ENCODE data around the gene GTF2F1. TPM values are rescaled to one million over a fixed set of nuclear protein-coding genes. Genes with fewer than 3 reads are reported as not detected.
"Not testable (repeated sequence)": the region's sequence is repeated elsewhere in the genome, so short reads cannot be mapped to it uniquely, and the experiment has no call there.

The GTF2F1 gene
- total and polyA plus RNA-seq, 4 donors: 35.7 to 59.4 (median 43.4) TPM

GRCh38 chr19:6413291-6413690 is 20.3 kb upstream of the GTF2F1 start:
- Histone ChIP-seq H3K4me3 (ENCODE audit: low read length in 2 of 2) (no peak overlapping the region), H3K9me3 (ENCODE audit: control insufficient read depth, low read length) (no peaks in the 10 kb centered on the region), H3K36me3 (ENCODE audit: control insufficient read depth in 1 of 2, insufficient read depth in 2 of 2, low read length in 1 of 2) (peaks cover 0 to 17% of the 10 kb centered on the region in 2 donors), H3K4me1 (ENCODE audit: control insufficient read depth in 1 of 2, insufficient read depth in 2 of 2, low read length in 2 of 2) (no peaks in the 10 kb centered on the region), H3K27me3 (ENCODE audit: control insufficient read depth in 1 of 2, insufficient read depth in 2 of 2, low read length in 1 of 2) (no peaks in the 10 kb centered on the region), H3K27ac (ENCODE audit: low read depth in 1 of 2, low read length in 2 of 2) (no peak overlapping the region)
- ATAC-seq (ENCODE audit: low FRiP score): no peak
- intact Hi-C loops (cut with DNase I): no loop called here
- no peak for DNase-seq
- WGBS, 2 donors: 50 to 65% methylated on average over 10 of the region's 10 CpGs

GRCh38 chr19:6412447-6413091 is 19.6 kb upstream of the GTF2F1 start:
- WGBS, 2 donors: 58 to 61% methylated on average over 15 of the region's 15 CpGs
- intact Hi-C loops (cut with DNase I): no loop called here
- no peaks in the 10 kb centered on the region for H3K4me1 ChIP-seq (ENCODE audit: control insufficient read depth in 1 of 2, insufficient read depth in 2 of 2, low read length in 2 of 2)
- DNase-seq: no peak
- H3K36me3 ChIP-seq (ENCODE audit: control insufficient read depth in 1 of 2, insufficient read depth in 2 of 2, low read length in 1 of 2): peaks cover 0 to 17% of the 10 kb centered on the region in 2 donors
- no peaks in the 10 kb centered on the region for H3K27me3 ChIP-seq (ENCODE audit: control insufficient read depth in 1 of 2, insufficient read depth in 2 of 2, low read length in 1 of 2)
- H3K27ac ChIP-seq (ENCODE audit: low read depth in 1 of 2, low read length in 2 of 2): no peak overlapping the region
- H3K4me3 ChIP-seq (ENCODE audit: low read length in 2 of 2): no peak overlapping the region
- H3K9me3 ChIP-seq (ENCODE audit: control insufficient read depth, low read length): no peaks in the 10 kb centered on the region
- no peak for ATAC-seq (ENCODE audit: low FRiP score)

GRCh38 chr19:6412061-6412446 is 19.1 kb upstream of the GTF2F1 start:
- peaks cover 0 to 15% of the 10 kb centered on the region in 2 donors for H3K36me3 ChIP-seq (ENCODE audit: control insufficient read depth in 1 of 2, insufficient read depth in 2 of 2, low read length in 1 of 2)
- H3K4me3 ChIP-seq (ENCODE audit: low read length in 2 of 2): no peak overlapping the region
- no peaks in the 10 kb centered on the region for H3K4me1 ChIP-seq (ENCODE audit: control insufficient read depth in 1 of 2, insufficient read depth in 2 of 2, low read length in 2 of 2)
- no peak overlapping the region for H3K27ac ChIP-seq (ENCODE audit: low read depth in 1 of 2, low read length in 2 of 2)
- no peaks in the 10 kb centered on the region for H3K9me3 ChIP-seq (ENCODE audit: control insufficient read depth, low read length)
- WGBS, 2 donors: 69 to 72% methylated on average over 12 of the region's 12 CpGs
- peak; percentile 22 for ATAC-seq (ENCODE audit: low FRiP score)
- intact Hi-C loops (cut with DNase I): no loop called here
- no peak for DNase-seq
- H3K27me3 ChIP-seq (ENCODE audit: control insufficient read depth in 1 of 2, insufficient read depth in 2 of 2, low read length in 1 of 2): no peaks in the 10 kb centered on the region

- H3K9me3 ChIP-seq (ENCODE audit: control insufficient read depth, low read length): no peaks in the 10 kb centered on the region
- intact Hi-C loops (cut with DNase I): no loop called here
- no peaks in the 10 kb centered on the region for H3K27me3 ChIP-seq (ENCODE audit: control insufficient read depth in 1 of 2, insufficient read depth in 2 of 2, low read length in 1 of 2)
- H3K27ac ChIP-seq (ENCODE audit: low read depth in 1 of 2, low read length in 2 of 2): no peak overlapping the region
- 88 to 95% methylated on average over 6 of the region's 6 CpGs for WGBS, 2 donors
- no peak overlapping the region for H3K4me3 ChIP-seq (ENCODE audit: low read length in 2 of 2)
- H3K36me3 ChIP-seq (ENCODE audit: control insufficient read depth in 1 of 2, insufficient read depth in 2 of 2, low read length in 1 of 2): peaks cover 0 to 3% of the 10 kb centered on the region in 2 donors
- DNase-seq (no peak), ATAC-seq (ENCODE audit: low FRiP score) (no peak)
- H3K4me1 ChIP-seq (ENCODE audit: control insufficient read depth in 1 of 2, insufficient read depth in 2 of 2, low read length in 2 of 2): no peaks in the 10 kb centered on the region
Measured at GRCh38 chr19:6409346-6409745, 16.4 kb upstream of the GTF2F1 start.

- Histone ChIP-seq H3K27ac (ENCODE audit: low read depth in 1 of 2, low read length in 2 of 2) (no peak overlapping the region), H3K36me3 (ENCODE audit: control insufficient read depth in 1 of 2, insufficient read depth in 2 of 2, low read length in 1 of 2) (no peaks in the 10 kb centered on the region), H3K4me1 (ENCODE audit: control insufficient read depth in 1 of 2, insufficient read depth in 2 of 2, low read length in 2 of 2) (no peaks in the 10 kb centered on the region), H3K9me3 (ENCODE audit: control insufficient read depth, low read length) (no peaks in the 10 kb centered on the region), H3K4me3 (ENCODE audit: low read length in 2 of 2) (no peak overlapping the region), H3K27me3 (ENCODE audit: control insufficient read depth in 1 of 2, insufficient read depth in 2 of 2, low read length in 1 of 2) (no peaks in the 10 kb centered on the region)
- no peak for DNase-seq
- intact Hi-C loops (cut with DNase I): no loop called here
- 82 to 90% methylated on average over 5 of the region's 5 CpGs for WGBS, 2 donors
- no peak for ATAC-seq (ENCODE audit: low FRiP score)
Measured at GRCh38 chr19:6406401-6406800, 13.4 kb upstream of the GTF2F1 start.

- no peaks in the 10 kb centered on the region for H3K4me1 ChIP-seq (ENCODE audit: control insufficient read depth in 1 of 2, insufficient read depth in 2 of 2, low read length in 2 of 2)
- ATAC-seq (ENCODE audit: low FRiP score) (no peak), DNase-seq (no peak)
- no peaks in the 10 kb centered on the region for H3K9me3 ChIP-seq (ENCODE audit: control insufficient read depth, low read length)
- H3K27ac ChIP-seq (ENCODE audit: low read depth in 1 of 2, low read length in 2 of 2): no peak overlapping the region
- H3K27me3 ChIP-seq (ENCODE audit: control insufficient read depth in 1 of 2, insufficient read depth in 2 of 2, low read length in 1 of 2): no peaks in the 10 kb centered on the region
- H3K4me3 ChIP-seq (ENCODE audit: low read length in 2 of 2): no peak overlapping the region
- no peaks in the 10 kb centered on the region for H3K36me3 ChIP-seq (ENCODE audit: control insufficient read depth in 1 of 2, insufficient read depth in 2 of 2, low read length in 1 of 2)
- 54 to 55% methylated on average over 22 of the region's 22 CpGs for WGBS, 2 donors
- intact Hi-C loops (cut with DNase I): no loop called here
Measured at GRCh38 chr19:6402837-6403608, 10.1 kb upstream of the GTF2F1 start.

- H3K36me3 ChIP-seq (ENCODE audit: control insufficient read depth in 1 of 2, insufficient read depth in 2 of 2, low read length in 1 of 2): no peaks in the 10 kb centered on the region
- ATAC-seq (ENCODE audit: low FRiP score): no peak
Measured at GRCh38 chr19:6402058-6402457, 9.1 kb upstream of the GTF2F1 start.

GRCh38 chr19:6400062-6400944 is 7.3 kb upstream of the GTF2F1 start:
- ATAC-seq (ENCODE audit: low FRiP score); intact Hi-C loops (cut with DNase I); H3K9me3 ChIP-seq (ENCODE audit: control insufficient read depth, low read length); H3K36me3 ChIP-seq (ENCODE audit: control insufficient read depth in 1 of 2, insufficient read depth in 2 of 2, low read length in 1 of 2); DNase-seq; H3K27ac ChIP-seq (ENCODE audit: low read depth in 1 of 2, low read length in 2 of 2); H3K27me3 ChIP-seq (ENCODE audit: control insufficient read depth in 1 of 2, insufficient read depth in 2 of 2, low read length in 1 of 2); H3K4me1 ChIP-seq (ENCODE audit: control insufficient read depth in 1 of 2, insufficient read depth in 2 of 2, low read length in 2 of 2); H3K4me3 ChIP-seq (ENCODE audit: low read length in 2 of 2): not testable (repeated sequence)
- 87 to 93% methylated on average over 23 of the region's 23 CpGs for WGBS, 2 donors

More at GRCh38 chr19:6402058-6402457, 9.1 kb upstream of the GTF2F1 start:
- no peaks in the 10 kb centered on the region for H3K4me1 ChIP-seq (ENCODE audit: control insufficient read depth in 1 of 2, insufficient read depth in 2 of 2, low read length in 2 of 2)
- intact Hi-C loops (cut with DNase I): no loop called here
- no peak for DNase-seq
- H3K4me3 ChIP-seq (ENCODE audit: low read length in 2 of 2): no peak overlapping the region
- H3K9me3 ChIP-seq (ENCODE audit: control insufficient read depth, low read length): no peaks in the 10 kb centered on the region
- H3K27me3 ChIP-seq (ENCODE audit: control insufficient read depth in 1 of 2, insufficient read depth in 2 of 2, low read length in 1 of 2): no peaks in the 10 kb centered on the region
- 90 to 92% methylated on average over 10 of the region's 10 CpGs for WGBS, 2 donors
- no peak overlapping the region for H3K27ac ChIP-seq (ENCODE audit: low read depth in 1 of 2, low read length in 2 of 2)
